Measurements from ENCODE around the gene CEACAM19.
A peak's percentile ranks its signal among the peaks of the same experiment; 100 is the strongest.
"Not testable (repeated sequence)": the region's sequence is repeated elsewhere in the genome, so short reads cannot be mapped to it uniquely, and the experiment has no call there.

CEACAM19 gene

GRCh38 chr19:44671400-44671799 lies at the start of gene CEACAM19:
CEACAM19 (plus strand) TSS chr19:44671482; CDS start chr19:44671932, 450 bp downstream.
- DNase-seq, result no peak

GRCh38 chr19:44623080-44623479 lies 48.2 kb upstream of the CEACAM19 start:
- no peak for DNase-seq

- DNase-seq, result peak; percentile 4
Observed at GRCh38 chr19:44623626-44624025, 47.7 kb upstream of the CEACAM19 start.

- peak; percentile 50 for DNase-seq
Observed at GRCh38 chr19:44624840-44625354, 46.4 kb upstream of the CEACAM19 start.

- not testable (repeated sequence) for DNase-seq
Observed at GRCh38 chr19:44625637-44626036, 45.6 kb upstream of the CEACAM19 start.

- DNase-seq, result no peak
Observed at GRCh38 chr19:44626048-44626624, 45.1 kb upstream of the CEACAM19 start.

GRCh38 chr19:44627631-44628030 lies 43.7 kb upstream of the CEACAM19 start:
- no peak for DNase-seq

GRCh38 chr19:44628793-44629192 lies 42.5 kb upstream of the CEACAM19 start:
- no peak for DNase-seq

GRCh38 chr19:44631611-44632010 lies 39.7 kb upstream of the CEACAM19 start:
- DNase-seq, result not testable (repeated sequence)

GRCh38 chr19:44634058-44634457 lies 37.2 kb upstream of the CEACAM19 start:
- not testable (repeated sequence) for DNase-seq

GRCh38 chr19:44634785-44635184 lies 36.5 kb upstream of the CEACAM19 start:
- no peak for DNase-seq

GRCh38 chr19:44635581-44636438 lies 35.5 kb upstream of the CEACAM19 start:
- no peak for DNase-seq

- no peak for DNase-seq
Observed at GRCh38 chr19:44636439-44637389, 34.6 kb upstream of the CEACAM19 start.

- DNase-seq, result no peak
Observed at GRCh38 chr19:44637390-44637764, 33.9 kb upstream of the CEACAM19 start.

GRCh38 chr19:44640518-44640917 lies 30.8 kb upstream of the CEACAM19 start:
- no peak for DNase-seq

- no peak for DNase-seq
Observed at GRCh38 chr19:44641501-44642265, 29.6 kb upstream of the CEACAM19 start.

- DNase-seq, result no peak
Observed at GRCh38 chr19:44642377-44642776, 28.9 kb upstream of the CEACAM19 start.

GRCh38 chr19:44643605-44644401 lies 27.5 kb upstream of the CEACAM19 start, which contains the start of gene PVR:
PVR (plus strand) TSS chr19:44643910; CDS start chr19:44644097, 187 bp downstream.
- DNase-seq, result peak; percentile 70

GRCh38 chr19:44644402-44645016 lies 26.8 kb upstream of the CEACAM19 start:
- peak; percentile 74 for DNase-seq

- DNase-seq, result no peak
Observed at GRCh38 chr19:44645407-44646048, 25.8 kb upstream of the CEACAM19 start.
